OCI-LY1 (cell line): ENCODE measurements around the gene CCDC154.

Experiments
- H2AFZ ChIP-seq: fragments of 200-600 bp; sonication (generic), shearing (Covaris generic); 2 replicates; pipeline ENCODE4 v1.6.0; 2014; ENCODE audit warnings: antibody characterized with exemption, mild to moderate bottlenecking, low read length
- H3F3A ChIP-seq: fragments of 200-600 bp; sonication (generic), shearing (Covaris generic); 2 replicates; pipeline ENCODE4 v1.6.0; 2014; ENCODE audit warnings: mild to moderate bottlenecking, antibody characterized with exemption, low read length, moderate library complexity; ENCODE audit not compliant: insufficient read depth
- H3K27ac ChIP-seq: fragments of 200-600 bp; sonication (generic); 2 replicates; pipeline ENCODE4 v1.5.1; 2014; ENCODE audit warnings: low read length, mixed run types, mild to moderate bottlenecking, low read depth; ENCODE audit not compliant: poor library complexity, severe bottlenecking
- H3K27me3 ChIP-seq: fragments of 200-600 bp; sonication (generic); 2 replicates; pipeline ENCODE4 v1.6.0; 2014; ENCODE audit warnings: antibody characterized with exemption, mild to moderate bottlenecking, low read length, moderate library complexity; ENCODE audit not compliant: insufficient read depth
- H3K36me3 ChIP-seq: fragments of 200-600 bp; sonication (generic); 2 replicates; pipeline ENCODE4 v1.6.1; 2014; ENCODE audit warnings: mild to moderate bottlenecking, antibody characterized with exemption, low read length, moderate library complexity, mixed read lengths; ENCODE audit not compliant: insufficient read depth
- H3K4me1 ChIP-seq: fragments of 200-600 bp; sonication (generic); 2 replicates; pipeline ENCODE4 v1.5.1; 2014; ENCODE audit warnings: mild to moderate bottlenecking, low read length, moderate library complexity; ENCODE audit not compliant: insufficient read depth, severe bottlenecking
- H3K4me2 ChIP-seq: fragments of 200-600 bp; sonication (generic), shearing (Covaris generic); 2 replicates; pipeline ENCODE4 v1.6.1; 2014; ENCODE audit warnings: low read length
- H3K4me3 ChIP-seq: fragments of 200-600 bp; sonication (generic); 2 replicates; pipeline ENCODE4 v1.5.1; 2014; ENCODE audit warnings: low read length, low read depth, mild to moderate bottlenecking, mixed read lengths; ENCODE audit not compliant: poor library complexity, severe bottlenecking
- H3K79me2 ChIP-seq: fragments of 200-600 bp; shearing (Covaris generic); 2 replicates; pipeline ENCODE4 v1.6.1; 2016; ENCODE audit warnings: mixed run types, low read length, mixed read lengths; ENCODE audit not compliant: insufficient read depth
- H3K9ac ChIP-seq: fragments of 200-600 bp; sonication (generic), shearing (Covaris generic); 2 replicates; pipeline ENCODE4 v1.6.1; 2014; ENCODE audit warnings: mild to moderate bottlenecking, low read length, mixed read lengths
- H3K9me2 ChIP-seq: fragments of 200-600 bp; sonication (generic), shearing (Covaris generic); 2 replicates; pipeline ENCODE4 v1.6.1; 2014; ENCODE audit warnings: low read depth, mild to moderate bottlenecking, low read length, mixed read lengths
- H3K9me3 ChIP-seq: fragments of 200-600 bp; shearing (Covaris generic); 2 replicates; pipeline ENCODE4 v1.6.1; 2014; ENCODE audit warnings: low read length, mixed read lengths
- H4K20me1 ChIP-seq: fragments of 200-600 bp; sonication (generic), shearing (Covaris generic); 2 replicates; pipeline ENCODE4 v1.6.0; 2016; ENCODE audit warnings: mild to moderate bottlenecking, low read length; ENCODE audit not compliant: insufficient read depth
- CTCF ChIP-seq: fragments of 200-600 bp; sonication (generic), shearing (Covaris generic); IDR thresholded peaks from 2 replicates; pipeline ENCODE4 v1.5.1; 2017; ENCODE audit warnings: mild to moderate bottlenecking, antibody characterized with exemption, low read length, moderate library complexity, mixed read lengths
- EZH2 ChIP-seq: fragments of 200-600 bp; sonication (generic), shearing (Covaris generic); IDR thresholded peaks from 2 replicates; pipeline ENCODE4 v1.8.0; 2017; ENCODE audit warnings: borderline replicate concordance, mixed run types, mild to moderate bottlenecking, antibody characterized with exemption, low read length, moderate library complexity, mixed read lengths

Gene CCDC154

GRCh38 chr16:1385232-1385631, 59.1 kb downstream of the CCDC154 start:
- no peak overlapping the region for H3K9ac ChIP-seq
- no peaks in the 10 kb centered on the region for H3K27me3 ChIP-seq
- no peaks in the 10 kb centered on the region for H3K79me2 ChIP-seq
- H3K4me2 ChIP-seq = no peak overlapping the region
- TF ChIP-seq CTCF = no peak
- no peak for TF ChIP-seq EZH2
- no peak overlapping the region for H3K27ac ChIP-seq
- no peaks in the 10 kb centered on the region for H3F3A ChIP-seq
- H3K4me1 ChIP-seq = no peaks in the 10 kb centered on the region
- H3K4me3 ChIP-seq = no peak overlapping the region
- H2AFZ ChIP-seq = no peak overlapping the region
- H3K36me3 ChIP-seq = peaks cover 13% of the 10 kb centered on the region
- no peaks in the 10 kb centered on the region for H3K9me3 ChIP-seq
- no peaks in the 10 kb centered on the region for H4K20me1 ChIP-seq
- H3K9me2 ChIP-seq = no peaks in the 10 kb centered on the region
